NCI-H187 (cell line): ENCODE measurements around the gene TEX54.

Source experiments
- DNase-seq, 2 experiments: peaks; one replicate each; lab custom pipeline; 2025; lab: John Stamatoyannopoulos, UW

Gene TEX54

DNA sequence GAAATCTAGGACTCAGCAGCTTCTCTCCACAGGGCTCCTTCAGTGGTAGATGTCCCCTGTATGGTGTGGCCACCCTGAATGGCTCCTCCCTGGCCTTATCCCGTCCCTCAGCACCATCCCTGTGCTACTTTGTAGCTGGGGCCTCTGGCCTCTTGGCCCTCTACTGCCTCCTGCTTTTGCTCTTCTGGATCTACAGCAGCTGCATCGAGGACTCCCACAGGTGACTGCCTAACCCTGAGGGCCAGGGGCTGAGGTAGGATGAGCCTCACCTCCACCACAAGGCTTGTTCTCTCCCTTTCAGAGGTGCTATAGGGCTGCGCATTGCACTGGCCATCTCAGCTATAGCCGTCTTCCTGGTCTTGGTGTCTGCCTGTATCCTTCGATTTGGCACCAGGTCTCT is 43.6 kb downstream of the TEX54 start:
- DNase-seq = no peak

DNA sequence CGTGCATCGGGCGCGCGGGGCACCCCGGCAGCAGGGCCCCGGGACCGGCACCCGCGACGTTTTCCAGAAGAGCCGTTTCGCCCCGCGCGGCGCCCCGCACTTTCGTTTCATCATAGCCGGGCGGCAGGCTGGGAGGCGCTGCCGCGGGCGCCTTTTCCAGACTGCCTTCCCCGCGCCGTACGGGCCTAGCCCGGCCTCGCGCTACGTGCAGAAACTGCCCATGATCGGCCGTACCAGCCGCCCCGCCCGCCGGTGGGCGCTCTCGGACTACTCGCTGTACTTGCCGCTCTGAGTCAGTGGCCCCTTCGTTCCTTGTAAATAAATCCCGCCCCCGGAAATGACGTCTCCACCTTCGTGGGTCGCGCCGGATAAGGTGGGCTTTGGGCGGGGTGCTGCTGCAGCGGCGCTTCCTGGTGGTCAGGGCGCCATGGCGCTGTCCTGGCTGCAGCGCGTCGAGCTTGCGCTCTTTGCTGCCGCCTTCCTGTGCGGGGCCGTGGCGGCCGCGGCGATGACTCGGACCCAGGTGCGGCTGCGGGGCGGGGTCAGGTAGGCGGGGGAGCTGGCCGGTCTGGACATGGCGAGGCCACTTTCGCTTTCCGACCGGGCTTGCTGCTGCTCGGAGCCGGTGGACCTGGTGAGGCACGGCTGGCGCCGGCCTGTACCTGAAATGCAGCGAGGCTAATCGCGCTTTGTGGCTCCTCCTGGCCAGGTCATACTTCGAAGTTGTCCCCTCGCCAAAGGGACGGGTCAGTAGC is 45.5 kb downstream of the TEX54 start, which contains the start of gene TMEM179B:
TMEM179B (plus strand) TSS at position 398 of the 755 bp plus-strand sequence; CDS start at position 428, 30 bp downstream.
- DNase-seq = peak; percentile 81 to 94

DNA sequence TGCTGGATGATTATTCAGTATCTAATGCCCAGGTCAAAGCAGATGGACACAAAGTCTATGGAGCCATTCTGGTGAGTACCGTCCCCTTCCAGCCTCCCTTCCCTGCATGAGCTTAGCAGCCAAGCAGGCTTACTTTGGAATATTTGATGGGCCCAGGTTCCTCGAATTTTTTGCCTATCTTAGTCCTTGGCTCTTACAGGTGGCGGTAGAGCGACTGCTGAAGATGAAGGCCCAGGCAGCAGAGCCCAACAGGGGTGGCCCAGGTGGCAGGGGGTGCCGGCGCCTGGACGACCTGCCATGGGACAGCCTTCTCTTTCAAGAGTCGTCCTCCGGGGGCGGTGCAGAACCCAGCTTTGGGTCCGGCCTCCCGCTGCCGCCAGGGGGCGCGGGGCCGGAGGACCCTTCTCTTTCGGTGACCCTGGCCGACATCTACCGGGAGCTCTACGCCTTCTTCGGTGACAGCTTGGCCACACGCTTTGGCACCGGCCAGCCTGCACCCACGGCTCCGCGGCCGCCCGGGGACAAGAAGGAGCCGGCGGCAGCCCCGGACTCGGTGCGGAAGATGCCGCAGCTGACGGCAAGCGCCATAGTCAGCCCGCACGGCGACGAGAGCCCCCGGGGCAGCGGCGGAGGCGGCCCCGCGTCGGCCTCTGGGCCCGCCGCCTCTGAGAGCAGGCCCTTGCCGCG is 46.2 kb downstream of the TEX54 start:
- peak; percentile 58 for DNase-seq

DNA sequence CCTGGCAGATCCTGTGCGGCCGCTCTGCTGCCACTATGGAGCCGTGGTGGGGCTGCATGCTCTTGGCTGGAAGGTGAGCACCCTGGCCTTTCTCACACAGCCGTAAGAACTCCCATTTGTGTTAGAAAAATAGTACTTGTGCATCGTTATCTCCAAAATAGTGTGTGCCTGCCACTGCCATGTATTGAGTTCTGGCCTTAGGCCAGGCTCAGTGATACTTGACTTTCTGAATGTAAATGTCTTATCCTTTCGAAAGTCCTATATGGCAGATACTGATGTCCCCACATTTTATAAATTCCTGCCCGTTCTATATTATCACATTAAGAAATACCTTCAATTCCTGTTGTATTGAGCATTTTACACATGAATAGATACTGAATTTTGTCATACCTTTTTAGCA is 49.9 kb downstream of the TEX54 start:
- DNase-seq = no peak
